T-helper 17 cell (primary cell): ENCODE data around the gene ACTL6B. TPM values are rescaled to one million over a fixed set of nuclear protein-coding genes. Genes with fewer than 3 reads are reported as not detected.

Experiments used
- ATAC-seq: fragments of 150-1000 bp; cut with Tn5 transposase; 2 replicates; pipeline ENCODE4 v1.10.0; 2021; ENCODE audit warnings: mild to moderate bottlenecking, moderate library complexity
- DNase-seq, 3 donors: peaks; one replicate each; pipeline versions ENCODE4 v3.0.0 to v3.0.0-alpha.2; 2020 to 2021
- H3K9me3 ChIP-seq: one replicate; pipeline ENCODE4 v1.7.0; 2013; ENCODE audit warnings: low read length, mild to moderate bottlenecking; ENCODE audit not compliant: control insufficient read depth, poor library complexity, severe bottlenecking
- H3K27ac Mint-ChIP-seq: one replicate; pipeline ENCODE4 v1.8.0; 2022; ENCODE audit warnings: mild to moderate bottlenecking, moderate library complexity, mixed read lengths
- H3K27me3 Mint-ChIP-seq: one replicate; pipeline ENCODE4 v1.8.0; 2022; ENCODE audit warnings: mixed read lengths
- H3K36me3 Mint-ChIP-seq: one replicate; pipeline ENCODE4 v1.8.0; 2022; ENCODE audit warnings: low read depth, mixed read lengths
- H3K4me1 Mint-ChIP-seq: one replicate; pipeline ENCODE4 v1.8.0; 2022; ENCODE audit warnings: mild to moderate bottlenecking, mixed read lengths
- H3K4me3 Mint-ChIP-seq: one replicate; pipeline ENCODE4 v1.8.0; 2022; ENCODE audit warnings: mild to moderate bottlenecking, moderate library complexity, mixed read lengths
- total RNA-seq, 4 donors: library from RNA in 2 of 4; stranded (reverse) in 2 of 4; gene quantifications; one replicate each; pipeline ENCODE4 v1.2.3 and lab custom pipeline; 2022 to 2026

Gene ACTL6B
- total RNA-seq, 2 donors from 2014 or later, result not detected

- Mint-ChIP-seq H3K36me3 (no peaks in the 10 kb centered on the region), H3K4me1 (peaks cover 23% of the 10 kb centered on the region), H3K27ac (no peak overlapping the region), H3K4me3 (peak overlapping the region; percentile 90), H3K27me3 (no peaks in the 10 kb centered on the region)
- DNase-seq, result no peak
- no peaks in the 10 kb centered on the region for H3K9me3 ChIP-seq
- ATAC-seq, result no peak
Observed at GRCh38 chr7:100602889-100603725, 53.1 kb downstream of the ACTL6B start.

- H3K36me3 Mint-ChIP-seq, result no peaks in the 10 kb centered on the region
- peaks cover 23% of the 10 kb centered on the region for H3K4me1 Mint-ChIP-seq
- no peak overlapping the region for H3K27ac Mint-ChIP-seq
- ATAC-seq (no peak), DNase-seq (no peak)
- no peaks in the 10 kb centered on the region for H3K9me3 ChIP-seq
- H3K4me3 Mint-ChIP-seq, result no peak overlapping the region
- no peaks in the 10 kb centered on the region for H3K27me3 Mint-ChIP-seq
Observed at GRCh38 chr7:100600730-100601038, 55.6 kb downstream of the ACTL6B start.

- no peaks in the 10 kb centered on the region for H3K36me3 Mint-ChIP-seq
- H3K4me3 Mint-ChIP-seq, result no peak overlapping the region
- ATAC-seq, result no peak
- H3K27ac Mint-ChIP-seq, result no peak overlapping the region
- peaks cover 17% of the 10 kb centered on the region for H3K4me1 Mint-ChIP-seq
- no peaks in the 10 kb centered on the region for H3K27me3 Mint-ChIP-seq
- H3K9me3 ChIP-seq, result no peaks in the 10 kb centered on the region
- no peak for DNase-seq
Observed at GRCh38 chr7:100599911-100600729, 56.1 kb downstream of the ACTL6B start.

GRCh38 chr7:100598425-100598824 lies 57.8 kb downstream of the ACTL6B start:
- H3K9me3 ChIP-seq, result no peaks in the 10 kb centered on the region
- no peak overlapping the region for H3K27ac Mint-ChIP-seq
- no peaks in the 10 kb centered on the region for H3K27me3 Mint-ChIP-seq
- DNase-seq (no peak), ATAC-seq (no peak)
- no peak overlapping the region for H3K4me3 Mint-ChIP-seq
- peaks cover 7% of the 10 kb centered on the region for H3K4me1 Mint-ChIP-seq
- H3K36me3 Mint-ChIP-seq, result no peaks in the 10 kb centered on the region

GRCh38 chr7:100595188-100595587 lies 61.1 kb downstream of the ACTL6B start:
- DNase-seq, result no peak
- H3K27me3 Mint-ChIP-seq, result no peaks in the 10 kb centered on the region
- ATAC-seq, result no peak
- H3K9me3 ChIP-seq, result no peaks in the 10 kb centered on the region
- H3K27ac Mint-ChIP-seq, result no peak overlapping the region
- no peak overlapping the region for H3K4me3 Mint-ChIP-seq
- H3K4me1 Mint-ChIP-seq, result peaks cover 7% of the 10 kb centered on the region
- no peaks in the 10 kb centered on the region for H3K36me3 Mint-ChIP-seq

Other genes with a start within 250 kb of the ACTL6B start
- 1 to 10 TPM; 5.1 TPM for gene ZCWPW1, start 227.7 kb downstream of the ACTL6B start, total RNA-seq
- gene MEPCE, start 226.6 kb downstream of the ACTL6B start, total RNA-seq, result 10 to 100 TPM; 66.1 to 66.8 TPM
- 10 to 100 TPM; 45.2 to 48.1 TPM for gene PPP1R35, start 220.0 kb downstream of the ACTL6B start, total RNA-seq
- 1 to 10 TPM; 1.4 to 1.7 TPM for gene SPACDR, start 192.2 kb downstream of the ACTL6B start, total RNA-seq
- gene TSC22D4, start 177.2 kb downstream of the ACTL6B start, total RNA-seq, result 100 to 1,000 TPM in 1 of 2 donors, 10 to 100 TPM in 1; 94.7 to 104 TPM
- 1 to 10 TPM; 1.3 TPM for gene NYAP1, start 172.5 kb downstream of the ACTL6B start, total RNA-seq
- 10 to 100 TPM; 33.1 to 45.9 TPM for gene AGFG2, start 117.2 kb downstream of the ACTL6B start, total RNA-seq
- gene SAP25, start 82.5 kb downstream of the ACTL6B start, total RNA-seq, result 10 to 100 TPM; 33.1 to 43.1 TPM
- 100 to 1,000 TPM; 284 to 305 TPM for gene LRCH4, start 70.3 kb downstream of the ACTL6B start, total RNA-seq
- under 1 TPM; 0.31 to 0.70 TPM for gene FBXO24, start 70.1 kb downstream of the ACTL6B start, total RNA-seq
- 10 to 100 TPM; 12.6 to 14.7 TPM for gene PCOLCE, start 54.1 kb downstream of the ACTL6B start, total RNA-seq
- 10 to 100 TPM; 16.4 to 16.5 TPM for gene MOSPD3, start 43.9 kb downstream of the ACTL6B start, total RNA-seq
- gene TFR2, start 14.9 kb downstream of the ACTL6B start, total RNA-seq, result 1 to 10 TPM; 4.5 to 6.1 TPM
- gene GNB2, start 17.3 kb upstream of the ACTL6B start, total RNA-seq, result 100 to 1,000 TPM; 140 to 161 TPM
- gene GIGYF1, start 37.8 kb upstream of the ACTL6B start, total RNA-seq, result 10 to 100 TPM; 70.3 to 71.5 TPM
- gene POP7, start 49.7 kb upstream of the ACTL6B start, total RNA-seq, result 10 to 100 TPM; 10.1 to 12.4 TPM
- not detected for gene EPO, start 64.0 kb upstream of the ACTL6B start, total RNA-seq
- gene ZAN, start 77.1 kb upstream of the ACTL6B start, total RNA-seq, result not detected
- gene EPHB4, start 171.1 kb upstream of the ACTL6B start, total RNA-seq, result 1 to 10 TPM; 4.7 to 6.6 TPM
- gene SLC12A9, start 196.3 kb upstream of the ACTL6B start, total RNA-seq, result 10 to 100 TPM; 43.9 to 50.9 TPM
- 1 to 10 TPM; 8.5 to 9.8 TPM for gene TRIP6, start 210.9 kb upstream of the ACTL6B start, total RNA-seq
- gene SRRT, start 218.7 kb upstream of the ACTL6B start, total RNA-seq, result 100 to 1,000 TPM; 246 to 255 TPM
- 1 to 10 TPM; 1.6 to 2.2 TPM for gene UFSP1, start 233.3 kb upstream of the ACTL6B start, total RNA-seq
- gene ACHE, start 239.4 kb upstream of the ACTL6B start, total RNA-seq, result under 1 TPM; 0.21 to 0.25 TPM